ENCODE results near the gene CAMK2B. TPM values are rescaled to one million over a fixed set of nuclear protein-coding genes. Genes with fewer than 3 reads are reported as not detected.

CAMK2B gene
- total and polyA plus RNA-seq, 4 experiments from 2014 or later = not detected

- ChIA-PET CTCF (ENCODE audit: partially characterized antibody) (no interaction called here), POLR2A (ENCODE audit: partially characterized antibody) (no interaction called here)
- intact Hi-C loops (cut with micrococcal nuclease) = no loop called here
- no peak overlapping the region for H3K27ac Mint-ChIP-seq
- Histone ChIP-seq H3K9me3 (ENCODE audit: control insufficient read depth in 1 of 2, low read length in 2 of 2) (no peaks in the 10 kb centered on the region), H3K27ac (ENCODE audit: low read depth, low read length) (no peak overlapping the region), H3K27me3 (ENCODE audit: insufficient read depth, low read length) (peaks cover 3% of the 10 kb centered on the region), H3K4me3 (ENCODE audit: low read length in 2 of 2) (no peak overlapping the region), H3K36me3 (ENCODE audit: insufficient read depth, low read length) (no peaks in the 10 kb centered on the region), H3K4me1 (ENCODE audit: insufficient read depth, low read length) (no peaks in the 10 kb centered on the region)
- H3K9me3 Mint-ChIP-seq = peaks cover 0 to 3% (median 0%) of the 10 kb centered on the region in 8 donors
- H3K36me3 Mint-ChIP-seq = no peaks in the 10 kb centered on the region
- H3K27me3 Mint-ChIP-seq = peaks cover 14 to 23% of the 10 kb centered on the region in 2 donors
- no peak for DNase-seq
- no peak overlapping the region for H3K4me3 Mint-ChIP-seq
- no peaks in the 10 kb centered on the region for H3K4me1 Mint-ChIP-seq
Measured at GRCh38 chr7:44290252-44290620, 35.2 kb downstream of the CAMK2B start.

- Mint-ChIP-seq H3K36me3 (no peaks in the 10 kb centered on the region), H3K4me1 (no peaks in the 10 kb centered on the region), H3K27ac (peak overlapping the region in 1 of 7 donors; percentile 22), H3K9me3 (peaks cover 0 to 3% (median 0%) of the 10 kb centered on the region in 8 donors), H3K27me3 (peaks cover 11 to 18% of the 10 kb centered on the region in 2 donors), H3K4me3 (no peak overlapping the region)
- Histone ChIP-seq H3K36me3 (ENCODE audit: insufficient read depth, low read length) (no peaks in the 10 kb centered on the region), H3K4me3 (ENCODE audit: low read length in 2 of 2) (no peak overlapping the region), H3K9me3 (ENCODE audit: control insufficient read depth in 1 of 2, low read length in 2 of 2) (no peaks in the 10 kb centered on the region), H3K27me3 (ENCODE audit: insufficient read depth, low read length) (peaks cover 3% of the 10 kb centered on the region), H3K27ac (ENCODE audit: low read depth, low read length) (no peak overlapping the region), H3K4me1 (ENCODE audit: insufficient read depth, low read length) (no peaks in the 10 kb centered on the region)
- ChIA-PET CTCF (ENCODE audit: partially characterized antibody) (no interaction called here), POLR2A (ENCODE audit: partially characterized antibody) (no interaction called here)
- intact Hi-C loops (cut with micrococcal nuclease) = no loop called here
- no peak for DNase-seq
Measured at GRCh38 chr7:44289341-44290251, 35.8 kb downstream of the CAMK2B start.

- H3K27ac ChIP-seq (ENCODE audit: low read depth, low read length) = no peak overlapping the region
- Mint-ChIP-seq H3K36me3 (no peaks in the 10 kb centered on the region), H3K4me1 (no peaks in the 10 kb centered on the region), H3K27ac (no peak overlapping the region), H3K9me3 (peaks cover 0 to 3% (median 0%) of the 10 kb centered on the region in 8 donors), H3K4me3 (no peak overlapping the region), H3K27me3 (peaks cover 6 to 12% of the 10 kb centered on the region in 2 donors)
- no peaks in the 10 kb centered on the region for H3K36me3 ChIP-seq (ENCODE audit: insufficient read depth, low read length)
- CTCF ChIA-PET (ENCODE audit: partially characterized antibody) = no interaction called here
- H3K9me3 ChIP-seq (ENCODE audit: control insufficient read depth in 1 of 2, low read length in 2 of 2) = no peaks in the 10 kb centered on the region
- no peaks in the 10 kb centered on the region for H3K4me1 ChIP-seq (ENCODE audit: insufficient read depth, low read length)
- intact Hi-C loops (cut with micrococcal nuclease) = no loop called here
- no peaks in the 10 kb centered on the region for H3K27me3 ChIP-seq (ENCODE audit: insufficient read depth, low read length)
- POLR2A ChIA-PET (ENCODE audit: partially characterized antibody) = no interaction called here
- DNase-seq = no peak
- H3K4me3 ChIP-seq (ENCODE audit: low read length in 2 of 2) = no peak overlapping the region
Measured at GRCh38 chr7:44288811-44289340, 36.5 kb downstream of the CAMK2B start.

GRCh38 chr7:44288381-44288685 lies 37.1 kb downstream of the CAMK2B start:
- H3K4me1 ChIP-seq (ENCODE audit: insufficient read depth, low read length) = no peaks in the 10 kb centered on the region
- H3K4me3 ChIP-seq (ENCODE audit: low read length in 2 of 2) = no peak overlapping the region
- H3K36me3 ChIP-seq (ENCODE audit: insufficient read depth, low read length) = no peaks in the 10 kb centered on the region
- no peak for DNase-seq
- Mint-ChIP-seq H3K27ac (no peak overlapping the region), H3K9me3 (peaks cover 0 to 3% (median 0%) of the 10 kb centered on the region in 8 donors), H3K36me3 (no peaks in the 10 kb centered on the region), H3K27me3 (peaks cover 6 to 7% of the 10 kb centered on the region in 2 donors), H3K4me1 (no peaks in the 10 kb centered on the region), H3K4me3 (no peak overlapping the region)
- H3K27me3 ChIP-seq (ENCODE audit: insufficient read depth, low read length) = no peaks in the 10 kb centered on the region
- intact Hi-C loops (cut with micrococcal nuclease) = no loop called here
- H3K27ac ChIP-seq (ENCODE audit: low read depth, low read length) = no peak overlapping the region
- CTCF ChIA-PET (ENCODE audit: partially characterized antibody) = no interaction called here
- POLR2A ChIA-PET (ENCODE audit: partially characterized antibody) = interaction anchor here (0.6 kb wide), 1 partner anchor 139 kb away, joined by 3 read pairs; no protein-coding TSS in a partner anchor
- H3K9me3 ChIP-seq (ENCODE audit: control insufficient read depth in 1 of 2, low read length in 2 of 2) = no peaks in the 10 kb centered on the region

GRCh38 chr7:44287488-44288380 lies 37.7 kb downstream of the CAMK2B start:
- Mint-ChIP-seq H3K27me3 (peaks cover 2 to 3% of the 10 kb centered on the region in 2 donors), H3K27ac (no peak overlapping the region), H3K4me3 (no peak overlapping the region), H3K4me1 (no peaks in the 10 kb centered on the region), H3K36me3 (no peaks in the 10 kb centered on the region), H3K9me3 (peaks cover 0 to 3% (median 0%) of the 10 kb centered on the region in 8 donors)
- H3K36me3 ChIP-seq (ENCODE audit: insufficient read depth, low read length) = no peaks in the 10 kb centered on the region
- H3K27ac ChIP-seq (ENCODE audit: low read depth, low read length) = no peak overlapping the region
- DNase-seq = peak in 1 of 5 donors; percentile 13
- H3K4me3 ChIP-seq (ENCODE audit: low read length in 2 of 2) = no peak overlapping the region
- POLR2A ChIA-PET (ENCODE audit: partially characterized antibody) = interaction anchor here (0.6 kb wide), 1 partner anchor 139 kb away, joined by 3 read pairs; no protein-coding TSS in a partner anchor
- H3K4me1 ChIP-seq (ENCODE audit: insufficient read depth, low read length) = no peaks in the 10 kb centered on the region
- CTCF ChIA-PET (ENCODE audit: partially characterized antibody) = no interaction called here
- intact Hi-C loops (cut with micrococcal nuclease) = no loop called here
- H3K9me3 ChIP-seq (ENCODE audit: control insufficient read depth in 1 of 2, low read length in 2 of 2) = no peaks in the 10 kb centered on the region
- H3K27me3 ChIP-seq (ENCODE audit: insufficient read depth, low read length) = no peaks in the 10 kb centered on the region

GRCh38 chr7:44286618-44287487 lies 38.5 kb downstream of the CAMK2B start:
- no peaks in the 10 kb centered on the region for H3K4me1 ChIP-seq (ENCODE audit: insufficient read depth, low read length)
- Mint-ChIP-seq H3K36me3 (no peaks in the 10 kb centered on the region), H3K4me3 (no peak overlapping the region), H3K27me3 (peaks cover 0 to 2% of the 10 kb centered on the region in 2 donors), H3K4me1 (no peaks in the 10 kb centered on the region), H3K27ac (no peak overlapping the region), H3K9me3 (no peaks in the 10 kb centered on the region)
- H3K27me3 ChIP-seq (ENCODE audit: insufficient read depth, low read length) = no peaks in the 10 kb centered on the region
- H3K9me3 ChIP-seq (ENCODE audit: control insufficient read depth in 1 of 2, low read length in 2 of 2) = no peaks in the 10 kb centered on the region
- no peaks in the 10 kb centered on the region for H3K36me3 ChIP-seq (ENCODE audit: insufficient read depth, low read length)
- H3K27ac ChIP-seq (ENCODE audit: low read depth, low read length) = no peak overlapping the region
- POLR2A ChIA-PET (ENCODE audit: partially characterized antibody) = no interaction called here
- DNase-seq = no peak
- H3K4me3 ChIP-seq (ENCODE audit: low read length in 2 of 2) = no peak overlapping the region
- intact Hi-C loops (cut with micrococcal nuclease) = no loop called here
- CTCF ChIA-PET (ENCODE audit: partially characterized antibody) = no interaction called here

Data from CD4-positive, alpha-beta memory T cell (primary cell).